HPDE6-E6E7 (cell line): ENCODE results near the gene IPMK.
"Not testable (repeated sequence)": the region's sequence is repeated elsewhere in the genome, so short reads cannot be mapped to it uniquely, and the experiment has no call there.

Experiments used
- DNase-seq: peaks from one replicate; pipeline ENCODE4 v3.0.0; 2011; ENCODE audit warnings: missing footprints; ENCODE audit errors: extremely low spot score

Gene IPMK

DNA sequence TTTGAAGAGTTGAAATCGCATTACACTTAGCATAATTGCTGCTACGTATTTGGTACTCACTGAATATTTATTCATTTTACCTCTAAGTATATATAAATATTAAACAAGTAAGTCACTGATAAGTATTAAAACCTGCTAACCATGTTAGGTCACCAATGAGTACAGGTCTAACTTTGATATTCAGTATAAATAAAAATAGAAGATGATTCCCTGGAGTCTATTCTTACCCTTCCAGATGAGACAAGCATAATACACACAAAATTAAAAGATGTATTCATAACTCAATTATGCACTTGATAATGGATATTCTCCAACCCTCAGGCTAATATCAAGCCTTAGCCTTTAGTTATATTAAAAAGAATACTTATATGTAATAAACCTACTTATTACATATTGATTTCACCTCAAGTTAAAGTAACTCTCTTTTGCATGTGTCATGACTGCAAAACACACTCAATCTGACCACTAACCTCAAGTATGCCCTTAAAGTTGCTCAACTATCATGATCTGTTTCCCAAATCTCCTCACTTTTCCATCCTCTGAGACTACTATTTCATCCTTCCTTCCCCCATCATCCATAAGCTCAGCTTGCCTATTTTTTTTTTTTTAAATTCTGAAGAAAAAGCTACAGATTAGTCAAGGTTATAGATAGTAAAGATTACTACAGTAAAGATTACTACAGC, 46.8 kb downstream of the IPMK start:
- DNase-seq = no peak

DNA sequence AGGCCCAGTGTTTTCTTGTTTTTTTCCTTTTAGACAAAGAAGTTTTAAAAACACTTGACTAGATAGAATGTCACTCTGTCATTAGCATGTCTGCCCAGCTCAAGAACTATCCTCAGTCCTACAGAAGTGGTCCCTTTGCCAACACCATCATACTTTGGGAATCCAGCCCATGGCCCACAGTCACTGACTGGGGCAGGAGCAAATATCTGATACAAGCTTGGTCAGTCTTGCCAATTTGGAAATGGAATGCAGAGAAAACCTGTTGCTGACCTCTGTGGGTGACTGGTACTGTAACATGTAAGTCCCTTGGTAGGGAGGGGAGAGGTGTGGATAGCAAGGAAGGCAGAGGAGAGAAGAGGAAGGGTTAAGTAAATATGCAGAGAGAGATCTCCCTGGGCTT, 47.8 kb downstream of the IPMK start:
- no peak for DNase-seq

GRCh38 chr10:58217612-58218011, 50.1 kb downstream of the IPMK start:
- DNase-seq = no peak

DNA sequence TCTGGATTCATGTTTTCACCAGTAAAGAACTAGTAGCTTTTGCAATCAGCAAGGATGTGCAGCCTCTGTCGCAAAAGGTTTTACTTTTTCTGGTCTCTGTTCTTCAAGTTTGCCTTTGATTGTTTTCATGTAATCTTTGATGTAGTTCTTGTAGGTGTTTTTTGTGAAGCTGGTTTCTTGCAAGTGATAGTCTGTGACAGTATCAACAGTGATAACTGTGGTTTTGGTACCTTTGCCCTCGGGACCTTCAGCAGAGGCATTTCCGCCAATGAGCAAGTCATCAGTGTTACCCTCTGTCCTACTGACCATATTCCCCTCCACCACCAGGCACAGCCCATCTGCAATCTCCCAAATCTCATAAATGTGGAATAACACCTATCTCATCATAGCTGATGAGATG, 55.1 kb downstream of the IPMK start:
- no peak for DNase-seq

DNA sequence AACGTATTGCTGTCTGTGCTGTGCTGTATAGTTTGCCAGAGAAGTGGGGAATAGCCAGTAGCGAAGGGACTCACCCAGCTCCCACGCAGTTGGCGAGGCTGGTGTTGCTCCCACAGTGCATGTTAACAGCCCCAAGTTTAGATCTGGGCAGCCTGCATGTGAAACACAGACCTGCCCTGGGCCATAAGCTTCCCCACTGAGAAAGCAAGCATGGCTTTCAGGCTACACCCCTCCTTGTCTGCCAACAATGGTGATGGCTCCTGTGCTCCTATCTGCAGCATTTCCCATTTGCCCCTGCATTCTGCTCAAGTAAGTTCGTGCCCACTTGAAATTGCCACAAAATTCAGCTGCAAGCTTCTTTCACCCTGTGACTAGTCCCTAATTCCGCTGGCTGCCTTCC, 57.5 kb downstream of the IPMK start:
- no peak for DNase-seq

- DNase-seq = no peak
These were observed 58.0 kb downstream of the IPMK start for GRCh38 chr10:58209669-58210068.

DNA sequence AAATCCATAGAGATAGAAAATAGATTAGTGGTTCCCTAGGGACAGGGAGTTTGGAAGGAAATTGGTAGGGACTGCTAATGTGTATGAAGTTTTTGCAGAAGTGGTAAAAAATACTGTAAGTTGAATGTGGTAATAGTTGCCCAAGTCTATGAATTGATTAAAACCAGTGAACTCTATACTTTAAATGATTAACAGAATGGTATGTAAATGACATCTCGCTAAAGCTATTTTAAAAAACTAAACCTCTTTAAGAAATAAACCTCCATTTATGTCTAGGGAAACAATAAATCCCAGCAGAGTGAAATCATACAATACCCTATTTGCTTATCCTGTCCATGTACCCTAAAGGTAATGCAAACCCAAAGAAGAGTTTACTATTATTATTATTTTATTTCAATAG, 61.4 kb downstream of the IPMK start:
- DNase-seq = no peak

DNA sequence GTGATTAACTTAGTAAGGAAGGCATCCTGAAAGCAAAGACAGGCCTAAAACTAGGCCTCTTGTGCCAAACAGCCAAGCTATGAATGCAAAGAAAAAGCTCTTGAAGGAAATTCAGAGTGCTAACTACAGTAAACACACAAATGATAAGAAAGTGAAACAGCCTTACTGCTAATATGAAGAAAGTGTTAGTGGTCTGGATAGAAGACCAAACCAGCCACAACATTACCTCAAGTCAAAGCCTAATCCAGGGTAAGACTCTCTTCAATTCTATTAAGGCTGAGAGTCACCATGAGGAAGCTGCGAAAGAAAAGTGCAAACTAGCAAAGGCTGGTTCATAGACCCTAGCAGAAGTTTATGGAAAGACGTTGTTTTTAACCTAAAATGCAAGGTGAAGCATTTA, 66.0 kb downstream of the IPMK start:
- no peak for DNase-seq

- peak; percentile 19 for DNase-seq
These were observed 78.4 kb downstream of the IPMK start for GRCh38 chr10:58189269-58189668.

- DNase-seq = no peak
These were observed 83.5 kb downstream of the IPMK start for GRCh38 chr10:58184120-58184670.

DNA sequence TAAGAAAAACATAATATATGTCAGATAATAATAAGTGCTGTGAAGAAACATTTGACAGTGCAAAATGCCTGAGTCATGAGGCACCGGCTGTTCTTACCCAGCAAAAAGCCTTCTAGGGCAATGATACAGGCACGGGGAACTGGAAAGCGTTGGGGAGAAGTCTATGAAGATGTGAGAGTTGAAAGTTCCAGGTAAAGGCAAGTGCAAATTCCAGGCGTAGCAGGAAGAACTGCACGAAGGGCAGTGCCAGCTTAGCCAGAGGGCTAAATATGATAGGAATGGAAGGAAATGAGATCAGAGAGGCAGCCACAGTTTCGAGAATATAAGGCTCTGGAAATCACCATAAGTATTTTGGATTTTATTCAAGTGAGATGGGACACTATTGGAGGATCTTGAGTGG, 87.0 kb downstream of the IPMK start:
- peak; percentile 22 for DNase-seq

- no peak for DNase-seq
These were observed 88.5 kb downstream of the IPMK start for GRCh38 chr10:58179238-58179637.

DNA sequence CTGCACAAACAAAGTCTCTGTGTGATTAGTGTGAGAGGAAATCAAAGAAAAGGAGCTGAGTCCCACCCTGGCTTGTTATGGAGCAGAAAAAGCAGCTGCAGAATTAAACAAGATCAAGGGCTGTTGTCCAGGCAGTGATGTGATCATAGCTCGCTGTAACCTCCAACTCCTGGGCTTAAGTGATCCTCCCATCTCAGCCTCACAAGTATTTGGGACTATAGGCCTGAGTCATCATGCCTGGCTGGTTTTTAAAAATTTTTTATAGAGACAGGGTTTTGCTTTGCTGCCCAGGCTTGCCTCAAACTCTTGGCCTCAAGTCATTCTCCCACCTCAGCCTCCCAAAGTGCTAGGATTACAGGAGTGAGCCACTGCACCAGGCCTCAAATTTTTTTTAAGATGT, 88.9 kb downstream of the IPMK start:
- DNase-seq = no peak

GRCh38 chr10:58177362-58177947, 90.2 kb downstream of the IPMK start:
- DNase-seq = no peak

DNA sequence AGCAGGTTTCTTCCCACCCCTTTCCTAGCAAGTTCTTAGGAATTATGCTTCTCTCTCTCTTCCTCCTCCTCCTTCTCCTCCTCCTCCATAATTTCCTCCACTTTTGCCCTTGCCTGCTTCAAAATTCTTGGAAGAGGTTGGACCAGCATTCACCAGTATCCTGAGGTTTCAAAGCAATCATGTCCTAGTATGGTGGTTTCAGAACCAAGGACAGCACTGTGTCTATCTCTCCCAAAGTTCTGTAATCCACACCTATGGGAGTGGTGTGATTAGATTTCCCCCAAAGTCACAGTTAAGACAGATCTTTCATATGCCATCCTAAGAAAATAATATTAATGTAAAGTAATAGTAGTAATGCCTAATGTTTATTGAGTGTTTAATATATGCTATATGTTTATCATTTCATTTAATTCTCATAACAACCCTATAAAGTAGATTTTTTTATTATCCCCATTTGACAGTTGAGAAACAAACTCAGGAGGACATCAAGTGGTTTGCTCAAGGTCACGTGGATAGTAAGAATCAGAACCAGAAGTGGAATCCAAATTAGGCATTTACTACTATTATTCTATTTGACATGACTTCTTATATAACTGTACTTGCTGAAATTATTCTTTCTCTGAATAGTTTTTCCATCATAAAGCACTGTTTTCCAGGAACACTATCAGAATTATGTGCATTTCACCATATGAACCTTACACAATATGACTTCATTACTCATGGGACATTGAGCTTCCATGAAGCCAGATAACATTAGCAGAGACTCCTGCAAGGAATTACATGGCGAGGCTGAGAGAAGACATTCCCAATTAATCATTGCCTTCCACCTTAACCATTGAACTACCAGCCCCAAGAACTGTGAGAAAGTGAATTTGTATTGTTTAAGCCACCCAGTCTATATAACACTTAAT, 91.4 kb downstream of the IPMK start:
- DNase-seq = no peak

DNA sequence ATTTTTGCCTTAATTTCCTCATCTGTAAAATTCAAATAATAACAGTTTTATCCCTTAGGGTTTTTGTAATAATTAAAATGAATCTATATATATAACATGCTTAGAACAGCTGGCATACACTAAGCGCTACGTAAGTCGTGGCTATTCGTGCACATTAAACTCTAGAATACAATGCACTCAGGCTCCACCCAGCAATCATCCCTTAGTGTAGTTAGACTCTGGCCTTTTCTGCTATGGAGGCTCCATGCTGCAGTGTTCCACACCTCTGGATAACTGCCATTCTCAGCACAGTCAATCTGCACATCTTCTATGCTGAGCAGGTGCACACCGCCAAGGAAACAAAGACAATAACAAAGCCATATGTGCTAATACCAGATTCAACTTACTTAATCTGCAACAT, 92.9 kb downstream of the IPMK start:
- no peak for DNase-seq

DNA sequence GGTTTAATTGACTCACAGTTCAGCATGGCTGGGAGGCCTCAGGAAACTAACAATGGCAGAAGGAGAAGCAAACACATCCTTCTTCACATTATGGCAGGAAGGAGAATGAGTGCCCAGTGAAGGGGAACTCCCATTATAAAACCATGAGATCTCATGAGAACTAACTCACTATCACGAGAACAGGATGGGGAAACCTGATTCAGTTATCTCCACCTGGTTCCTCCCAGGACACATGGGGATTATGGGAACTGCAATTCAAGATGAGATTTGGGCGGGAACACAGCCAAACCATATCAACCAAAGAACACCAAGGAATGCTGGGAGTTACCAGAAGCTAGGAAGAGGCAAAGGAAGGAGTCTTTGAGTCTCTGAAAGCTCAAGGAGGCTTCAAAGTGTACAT, 94.3 kb downstream of the IPMK start:
- DNase-seq = no peak

GRCh38 chr10:58171146-58171545, 96.5 kb downstream of the IPMK start:
- DNase-seq = no peak

GRCh38 chr10:58164517-58164916, 103.2 kb downstream of the IPMK start:
- no peak for DNase-seq

- no peak for DNase-seq
These were observed 108.9 kb downstream of the IPMK start for GRCh38 chr10:58158806-58159205.

DNA sequence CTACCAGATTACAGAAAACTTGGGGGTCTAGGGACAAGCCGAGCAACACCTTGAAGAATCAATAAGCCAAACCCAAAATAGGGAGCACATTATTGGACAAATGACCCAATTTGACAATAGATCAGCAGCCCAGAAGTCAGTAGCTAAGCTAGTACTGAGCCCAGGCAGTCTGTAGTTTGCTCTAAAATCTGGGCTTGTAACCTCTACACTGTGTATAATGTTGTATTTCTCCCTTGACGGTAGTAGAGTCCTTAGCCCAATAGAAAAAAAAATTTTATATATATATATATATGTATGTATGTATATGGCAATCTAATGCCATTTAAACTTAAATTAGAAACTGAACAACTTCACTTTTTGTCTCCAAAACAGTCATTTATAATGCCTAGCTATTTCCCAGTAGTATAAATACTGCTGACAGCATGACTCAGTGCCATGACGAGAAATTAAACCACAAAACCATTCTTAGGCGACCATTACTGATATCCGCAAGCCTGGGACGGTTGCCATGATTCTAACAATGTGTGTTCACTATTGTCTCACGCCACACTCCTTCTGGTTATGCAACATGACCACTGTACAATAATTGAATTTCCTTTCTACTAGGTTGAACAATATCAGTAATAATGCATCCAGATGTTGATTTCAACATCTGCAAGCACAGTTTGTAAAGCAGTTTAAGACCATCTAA, 110.5 kb downstream of the IPMK start:
- DNase-seq = peak; percentile 58

- not testable (repeated sequence) for DNase-seq
These were observed 111.8 kb downstream of the IPMK start for GRCh38 chr10:58155941-58156340.
